ENCODE measurements around the gene LRRC75A. TPM values are rescaled to one million over a fixed set of nuclear protein-coding genes. Genes with fewer than 3 reads are reported as not detected.

Gene LRRC75A
- total RNA-seq, 1 experiment from 2014 or later, result 10.1 TPM

DNA sequence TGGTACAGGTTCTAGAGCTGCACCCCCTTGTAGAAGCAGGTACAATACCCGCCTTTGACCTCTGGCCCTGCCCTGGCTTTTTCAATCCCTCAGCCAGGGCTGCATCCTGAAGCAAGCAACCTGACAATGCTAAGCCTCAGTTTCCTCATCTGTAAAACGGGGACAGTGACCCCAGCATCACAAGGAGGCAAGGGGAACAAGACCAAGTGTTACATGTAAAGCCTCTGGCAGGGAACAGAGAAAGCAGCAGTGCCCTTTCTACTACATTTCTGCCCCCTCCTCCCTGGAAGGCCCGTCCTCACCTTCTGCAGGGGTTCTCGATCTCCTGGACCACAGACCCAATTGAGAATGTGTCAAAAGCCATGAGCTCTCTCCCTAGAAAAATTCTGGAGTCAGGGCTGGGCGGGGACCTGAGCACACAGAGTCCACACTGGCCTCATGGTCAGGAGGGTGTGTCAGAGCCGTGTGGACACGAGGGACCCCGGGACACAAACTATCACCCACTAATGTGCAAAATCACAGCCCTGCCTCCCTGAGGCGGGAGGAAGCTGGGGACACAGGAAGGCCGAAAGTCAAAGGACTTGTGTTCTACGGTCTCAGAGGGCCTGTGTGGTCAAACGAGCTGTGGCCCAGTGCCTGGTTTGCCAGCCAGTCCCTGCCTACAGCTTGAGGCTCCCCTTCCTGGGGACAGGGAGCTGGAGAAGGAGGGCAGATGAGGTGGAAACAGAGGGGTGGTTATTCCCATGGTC, 27.5 kb downstream of the LRRC75A start:
- TF ChIP-seq, protein P1, sequence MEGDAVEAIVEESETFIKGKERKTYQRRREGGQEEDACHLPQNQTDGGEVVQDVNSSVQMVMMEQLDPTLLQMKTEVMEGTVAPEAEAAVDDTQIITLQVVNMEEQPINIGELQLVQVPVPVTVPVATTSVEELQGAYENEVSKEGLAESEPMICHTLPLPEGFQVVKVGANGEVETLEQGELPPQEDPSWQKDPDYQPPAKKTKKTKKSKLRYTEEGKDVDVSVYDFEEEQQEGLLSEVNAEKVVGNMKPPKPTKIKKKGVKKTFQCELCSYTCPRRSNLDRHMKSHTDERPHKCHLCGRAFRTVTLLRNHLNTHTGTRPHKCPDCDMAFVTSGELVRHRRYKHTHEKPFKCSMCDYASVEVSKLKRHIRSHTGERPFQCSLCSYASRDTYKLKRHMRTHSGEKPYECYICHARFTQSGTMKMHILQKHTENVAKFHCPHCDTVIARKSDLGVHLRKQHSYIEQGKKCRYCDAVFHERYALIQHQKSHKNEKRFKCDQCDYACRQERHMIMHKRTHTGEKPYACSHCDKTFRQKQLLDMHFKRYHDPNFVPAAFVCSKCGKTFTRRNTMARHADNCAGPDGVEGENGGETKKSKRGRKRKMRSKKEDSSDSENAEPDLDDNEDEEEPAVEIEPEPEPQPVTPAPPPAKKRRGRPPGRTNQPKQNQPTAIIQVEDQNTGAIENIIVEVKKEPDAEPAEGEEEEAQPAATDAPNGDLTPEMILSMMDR (conservative IDR thresholded peaks at IDR 0.05), result no peak
- no peak overlapping the region for H3K4me2 ChIP-seq (ENCODE audit: insufficient read depth, insufficient read length, low read length)
- H4K8ac ChIP-seq (replicated peaks; ENCODE audit: insufficient read length, low read depth, low read length), result no peak overlapping the region
- H3K14ac ChIP-seq (ENCODE audit: insufficient read depth, low read length), result no peak overlapping the region
- H2AK5ac ChIP-seq (ENCODE audit: insufficient read length, low read length), result no peak overlapping the region
- H2BK20ac ChIP-seq (ENCODE audit: low read depth, low read length, poor library complexity, severe bottlenecking), result no peak overlapping the region
- no peak overlapping the region for H2AFZ ChIP-seq (ENCODE audit: low read length)
- H3K4me3 Mint-ChIP-seq, result no peak overlapping the region
- peaks cover 0 to 12% (median 10%) of the 10 kb centered on the region in 3 experiments; a peak in 6 of 7 replicates for H3K36me3 Mint-ChIP-seq (ENCODE audit: insufficient read depth in 1 of 3, low read depth in 3 of 3)
- no peak overlapping the region for H4K91ac ChIP-seq (ENCODE audit: insufficient read length, low read depth, low read length)
- peak; percentile 31 for DNase-seq
- no peak overlapping the region for H3T11ph ChIP-seq (ENCODE audit: low read length)
- H2BK5ac ChIP-seq (ENCODE audit: insufficient read length, low read length), result no peak overlapping the region
- H4K20me1 ChIP-seq (ENCODE audit: control insufficient read depth, insufficient read depth, insufficient read length), result no peaks in the 10 kb centered on the region
- no peak overlapping the region for H2BK15ac ChIP-seq (ENCODE audit: low read depth, low read length)
- no CpG with 5 or more reads among the region's 12 CpGs for WGBS (ENCODE audit: extremely low coverage, insufficient read length, low lambda C conversion rate)
- H3K9ac ChIP-seq (ENCODE audit: extremely low read depth, insufficient read length, low read length), result no peak overlapping the region
- peak overlapping the region; percentile 40 to 63 (median 44); a peak in 4 of 7 replicates for H3K27ac Mint-ChIP-seq
- H3K79me1 ChIP-seq (ENCODE audit: insufficient read depth, low read depth, low read length, poor library complexity, severe bottlenecking), result no peaks in the 10 kb centered on the region
- no peaks in the 10 kb centered on the region for H3K9me3 ChIP-seq (ENCODE audit: control insufficient read depth, low read depth, low read length)
- H3K27me3 ChIP-seq (ENCODE audit: insufficient read depth, low read length), result no peaks in the 10 kb centered on the region
- no peak overlapping the region for H3K18ac ChIP-seq (ENCODE audit: insufficient read length, low read depth, low read length)
- peaks cover 27 to 46% of the 10 kb centered on the region in 2 experiments for H3K4me1 Mint-ChIP-seq
- H2BK12ac ChIP-seq (ENCODE audit: insufficient read length, low read depth, low read length), result no peak overlapping the region
- H3K79me2 ChIP-seq (ENCODE audit: insufficient read depth, low read length), result no peaks in the 10 kb centered on the region
- no peaks in the 10 kb centered on the region for H3K27me3 Mint-ChIP-seq (ENCODE audit: low read depth)
- H3K56ac ChIP-seq (ENCODE audit: insufficient read length, low read depth, low read length), result no peak overlapping the region
- no peak overlapping the region for H3K23ac ChIP-seq (ENCODE audit: insufficient read length, low read depth, low read length)
- no peak overlapping the region for H3K4ac ChIP-seq (ENCODE audit: low read depth, low read length)
- H3K9me3 Mint-ChIP-seq, result no peaks in the 10 kb centered on the region
- no peak overlapping the region for H2BK120ac ChIP-seq (ENCODE audit: low read depth, low read length, poor library complexity, severe bottlenecking)
- H3K27ac ChIP-seq (ENCODE audit: insufficient read length, low read depth, low read length), result no peak overlapping the region
- no peaks in the 10 kb centered on the region for H3K23me2 ChIP-seq (ENCODE audit: insufficient read length, low read depth, low read length, poor library complexity, severe bottlenecking)
- peaks cover 5% of the 10 kb centered on the region for H3K4me1 ChIP-seq (ENCODE audit: insufficient read depth, low read length)
- no peak overlapping the region for H4K5ac ChIP-seq (ENCODE audit: insufficient read length, low read depth, low read length)
